PC-9 (cell line): ENCODE results near the gene MYOF. TPM values are rescaled to one million over a fixed set of nuclear protein-coding genes. Genes with fewer than 3 reads are reported as not detected.
A peak's percentile ranks its signal among the peaks of the same experiment; 100 is the strongest.

ENCODE experiments used
- BruUV-seq: library from RNA; stranded (reverse); fragments of 400-500 nt; replicated peaks from 2 replicates; lab custom pipeline; 2021; lab: Mats Ljungman, UMichigan
- CTCF ChIA-PET: fragments of 300-600 bp; sonication (Branson Sonifier 250); formaldehyde crosslinking; loops from one replicate; lab custom pipeline; 2022; ENCODE audit warnings: antibody characterized with exemption; lab: Charles Lee
- POLR2A ChIA-PET: fragments of 300-600 bp; sonication (Branson Sonifier 250); formaldehyde crosslinking; loops from one replicate; lab custom pipeline; 2022; ENCODE audit warnings: antibody characterized with exemption; ENCODE audit not compliant: unreplicated experiment; lab: Charles Lee
- DNase-seq, 2 experiments: peaks; one replicate each; pipeline versions ENCODE4 v3.0.0 to v3.0.0-alpha.2; 2015 to 2022; ENCODE audit warnings: mixed read lengths in 1 of 2
- H2AFZ ChIP-seq: fragments of 200-600 bp; sonication (generic); 2 replicates; pipeline ENCODE4 v1.8.1; 2017; ENCODE audit warnings: antibody characterized with exemption
- H3F3A ChIP-seq: fragments of 200-600 bp; sonication (generic); 2 replicates; pipeline ENCODE4 v1.8.1; 2017; ENCODE audit warnings: antibody characterized with exemption, mild to moderate bottlenecking, low read depth; ENCODE audit not compliant: insufficient read depth
- H3K27ac ChIP-seq: fragments of 200-600 bp; sonication (generic); 2 replicates; pipeline ENCODE4 v1.6.1; 2016; ENCODE audit warnings: mixed run types
- H3K27me3 ChIP-seq: fragments of 200-600 bp; sonication (generic); 2 replicates; pipeline ENCODE4 v1.6.1; 2016; ENCODE audit warnings: low read depth, mixed run types; ENCODE audit not compliant: insufficient read depth
- H3K36me3 ChIP-seq: fragments of 200-600 bp; sonication (generic); 2 replicates; pipeline ENCODE4 v1.6.1; 2016; ENCODE audit warnings: low read depth, mixed run types
- H3K4me1 ChIP-seq: fragments of 200-600 bp; sonication (generic); replicated peaks from 2 replicates; pipeline ENCODE4 v1.6.1; 2016; ENCODE audit warnings: mixed run types; ENCODE audit not compliant: insufficient read depth
- H3K4me2 ChIP-seq: fragments of 200-600 bp; sonication (generic); 2 replicates; pipeline ENCODE4 v1.6.1; 2017; ENCODE audit warnings: mixed run types
- H3K4me3 ChIP-seq: fragments of 200-600 bp; sonication (generic); 2 replicates; pipeline ENCODE4 v1.6.1; 2016; ENCODE audit warnings: mixed run types
- H3K79me2 ChIP-seq: fragments of 200-600 bp; sonication (generic); 2 replicates; pipeline ENCODE4 v1.6.1; 2017; ENCODE audit warnings: low read depth, mixed run types
- H3K9me2 ChIP-seq: fragments of 200-600 bp; sonication (generic); 2 replicates; pipeline ENCODE4 v1.8.1; 2017; ENCODE audit warnings: mild to moderate bottlenecking; ENCODE audit not compliant: insufficient read depth
- H3K9me3 ChIP-seq: fragments of 200-600 bp; sonication (generic); 2 replicates; pipeline ENCODE4 v1.8.1; 2016; ENCODE audit warnings: low read depth; ENCODE audit not compliant: insufficient read depth
- H4K20me1 ChIP-seq: fragments of 200-600 bp; sonication (generic); 2 replicates; pipeline ENCODE4 v1.8.1; 2017; ENCODE audit not compliant: insufficient read depth
- EZH2 ChIP-seq: fragments of 200-600 bp; sonication (generic); IDR thresholded peaks from 2 replicates; pipeline ENCODE4 v1.8.0; 2017; ENCODE audit warnings: antibody characterized with exemption, low read depth
- intact Hi-C: fragments of 100-400 bp; cut with micrococcal nuclease; formaldehyde crosslinking; loops from one replicate; pipeline ENCODE4 v1.10.0; 2022; ENCODE audit not compliant: unreplicated experiment
- total RNA-seq: library from RNA; stranded (reverse); gene quantifications from 2 replicates; pipeline ENCODE4 v1.2.3, GENCODE V29; 2021
- TF ChIP-seq, protein P1 (sequence below): fragments of 200-600 bp; sonication (generic); conservative IDR thresholded peaks from 2 replicates; pipeline ENCODE4 v1.6.1; 2017; ENCODE audit warnings: mixed run types, antibody characterized with exemption, mild to moderate bottlenecking, moderate library complexity

The MYOF gene
- total RNA-seq, 1 experiment from 2014 or later = 274 TPM

DNA sequence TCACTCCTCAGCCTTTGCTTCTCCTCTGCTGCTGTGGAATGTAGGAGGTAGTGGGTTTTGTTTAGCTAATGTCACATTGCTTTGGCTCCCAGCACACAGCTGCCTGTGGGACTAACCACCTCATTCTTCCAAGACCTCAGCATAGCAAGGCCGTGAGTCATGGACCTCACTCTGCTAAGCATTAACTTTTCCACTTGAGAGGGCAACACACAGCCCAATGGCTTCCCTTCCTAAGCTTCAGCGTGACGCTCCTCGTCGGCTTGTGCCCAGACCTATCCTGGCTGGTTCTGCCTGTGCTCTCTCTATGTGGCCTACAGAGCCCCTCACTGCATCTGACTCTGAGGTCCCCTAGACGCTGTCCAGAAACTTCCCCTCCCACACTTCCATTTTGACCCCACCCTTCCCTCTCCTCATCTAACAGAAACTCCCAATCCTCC lies 23.3 kb downstream of the MYOF start:
- TF ChIP-seq, protein P1, sequence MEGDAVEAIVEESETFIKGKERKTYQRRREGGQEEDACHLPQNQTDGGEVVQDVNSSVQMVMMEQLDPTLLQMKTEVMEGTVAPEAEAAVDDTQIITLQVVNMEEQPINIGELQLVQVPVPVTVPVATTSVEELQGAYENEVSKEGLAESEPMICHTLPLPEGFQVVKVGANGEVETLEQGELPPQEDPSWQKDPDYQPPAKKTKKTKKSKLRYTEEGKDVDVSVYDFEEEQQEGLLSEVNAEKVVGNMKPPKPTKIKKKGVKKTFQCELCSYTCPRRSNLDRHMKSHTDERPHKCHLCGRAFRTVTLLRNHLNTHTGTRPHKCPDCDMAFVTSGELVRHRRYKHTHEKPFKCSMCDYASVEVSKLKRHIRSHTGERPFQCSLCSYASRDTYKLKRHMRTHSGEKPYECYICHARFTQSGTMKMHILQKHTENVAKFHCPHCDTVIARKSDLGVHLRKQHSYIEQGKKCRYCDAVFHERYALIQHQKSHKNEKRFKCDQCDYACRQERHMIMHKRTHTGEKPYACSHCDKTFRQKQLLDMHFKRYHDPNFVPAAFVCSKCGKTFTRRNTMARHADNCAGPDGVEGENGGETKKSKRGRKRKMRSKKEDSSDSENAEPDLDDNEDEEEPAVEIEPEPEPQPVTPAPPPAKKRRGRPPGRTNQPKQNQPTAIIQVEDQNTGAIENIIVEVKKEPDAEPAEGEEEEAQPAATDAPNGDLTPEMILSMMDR = no peak
- no peak for TF ChIP-seq EZH2
- H3K27me3 ChIP-seq = no peaks in the 10 kb centered on the region
- peaks cover 52% of the 10 kb centered on the region for H3K79me2 ChIP-seq
- peaks cover 14% of the 10 kb centered on the region for H3K4me1 ChIP-seq
- H3K4me3 ChIP-seq = no peak overlapping the region
- H3K4me2 ChIP-seq = peak overlapping the region; percentile 51; the same call in 1 of the 2 replicates
- CTCF ChIA-PET = interaction anchor here (0.8 kb wide), 1 partner anchor 23 kb away, joined by 3 read pairs; the partner anchor contains the start of gene MYOF
- H3K36me3 ChIP-seq = no peaks in the 10 kb centered on the region
- no peak overlapping the region for H2AFZ ChIP-seq
- H4K20me1 ChIP-seq = no peaks in the 10 kb centered on the region
- POLR2A ChIA-PET = interaction anchor here (0.6 to 1.5 kb wide), 9 partner anchors 10 to 945 kb away, joined by 3 to 30 read pairs (median 10); partner anchors contain the start of gene MYOF
- no peaks in the 10 kb centered on the region for H3K9me2 ChIP-seq
- intact Hi-C loops = loop anchor here (1.0 to 2.0 kb wide), 5 partner anchors 7 to 82 kb away; partner anchors contain the start of gene MYOF
- BruUV-seq = no TSS peak
- H3K9me3 ChIP-seq = no peaks in the 10 kb centered on the region
- DNase-seq = peak; percentile 86 to 91
- H3F3A ChIP-seq = peaks cover 17% of the 10 kb centered on the region; the same call in 1 of the 2 replicates
- H3K27ac ChIP-seq = peak overlapping the region; percentile 90

DNA sequence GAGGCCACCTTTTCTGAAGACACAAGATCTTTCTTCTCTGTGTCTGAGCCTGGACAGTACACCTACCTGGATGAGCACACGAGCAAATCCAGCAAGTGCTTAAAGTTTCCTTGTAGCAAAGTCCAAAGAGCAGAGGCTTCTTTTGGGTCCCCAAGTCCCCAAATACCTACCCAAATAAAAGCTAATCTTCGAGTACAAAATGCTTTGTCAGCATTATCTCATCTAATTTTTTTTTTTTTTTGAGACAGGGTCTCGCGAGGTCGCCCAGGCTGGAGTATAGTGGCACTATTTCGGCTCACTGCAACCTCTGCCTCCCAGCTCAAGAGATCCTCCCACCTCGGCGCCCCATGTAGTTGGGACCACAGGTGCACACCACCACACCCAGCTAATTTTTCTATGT lies 24.6 kb downstream of the MYOF start:
- Histone ChIP-seq H3K4me3 (no peak overlapping the region), H3K27ac (no peak overlapping the region; the same call in 1 of the 2 replicates), H3K9me2 (no peaks in the 10 kb centered on the region), H3K27me3 (no peaks in the 10 kb centered on the region), H3K9me3 (no peaks in the 10 kb centered on the region), H3F3A (peaks cover 17% of the 10 kb centered on the region; the same call in 1 of the 2 replicates), H2AFZ (no peak overlapping the region), H4K20me1 (no peaks in the 10 kb centered on the region), H3K79me2 (peaks cover 42% of the 10 kb centered on the region), H3K4me1 (peaks cover 14% of the 10 kb centered on the region), H3K36me3 (no peaks in the 10 kb centered on the region), H3K4me2 (no peak overlapping the region)
- no peak for DNase-seq
- POLR2A ChIA-PET = no interaction called here
- no TSS peak for BruUV-seq
- intact Hi-C loops = no loop called here
- no peak for TF ChIP-seq EZH2
- TF ChIP-seq, protein P1 = no peak
- CTCF ChIA-PET = interaction anchor here (0.9 kb wide), 1 partner anchor 11 kb away, joined by 3 read pairs; no protein-coding TSS in a partner anchor

DNA sequence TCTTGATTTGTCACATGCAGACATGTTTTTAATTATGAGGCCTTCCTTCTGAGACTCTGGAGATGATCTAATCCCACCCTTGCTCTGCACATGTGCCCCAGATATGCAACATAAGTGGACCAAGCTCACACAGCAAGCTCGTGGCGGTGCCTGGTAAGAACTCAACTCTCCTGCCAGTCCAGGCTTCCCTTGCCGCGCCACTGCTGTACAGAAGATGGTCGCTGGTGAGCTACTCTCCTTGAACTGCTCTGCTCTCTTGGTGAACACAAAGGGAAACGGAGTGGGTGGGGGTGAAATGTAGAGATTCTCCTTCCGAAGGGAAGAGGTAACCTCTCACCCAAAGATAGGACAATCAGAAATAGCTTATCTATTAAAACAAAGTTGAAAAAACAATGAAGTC lies 25.7 kb downstream of the MYOF start:
- intact Hi-C loops = no loop called here

More for the DNA sequence above, 25.7 kb downstream of the MYOF start:
- BruUV-seq = no TSS peak
- no peaks in the 10 kb centered on the region for H3K9me2 ChIP-seq
- no peak for DNase-seq
- no peaks in the 10 kb centered on the region for H4K20me1 ChIP-seq
- no peak overlapping the region for H3K27ac ChIP-seq
- no peaks in the 10 kb centered on the region for H3K36me3 ChIP-seq
- POLR2A ChIA-PET = no interaction called here
- H3K79me2 ChIP-seq = peaks cover 33% of the 10 kb centered on the region
- peaks cover 14% of the 10 kb centered on the region for H3K4me1 ChIP-seq
- H2AFZ ChIP-seq = no peak overlapping the region
- no peaks in the 10 kb centered on the region for H3K27me3 ChIP-seq
- H3K4me3 ChIP-seq = no peak overlapping the region
- peaks cover 17% of the 10 kb centered on the region; the same call in 1 of the 2 replicates for H3F3A ChIP-seq
- no peak for TF ChIP-seq EZH2
- TF ChIP-seq, protein P1 = no peak
- no peaks in the 10 kb centered on the region for H3K9me3 ChIP-seq
- CTCF ChIA-PET = no interaction called here
- H3K4me2 ChIP-seq = no peak overlapping the region
